Upper lobe of right lung (tissue), 1 donor: ENCODE data around the gene TSPO. TPM values are rescaled to one million over a fixed set of nuclear protein-coding genes. Genes with fewer than 3 reads are reported as not detected.

Source experiments
- ATAC-seq: fragments of 200-7000 bp; cut with Tn5 transposase; one replicate; pipeline ENCODE4 v1.9.1; 2020; ENCODE audit warnings: mild to moderate bottlenecking, moderate library complexity
- DNase-seq: peaks from one replicate; pipeline ENCODE4 v3.0.0-alpha.2; 2020
- H3K27ac ChIP-seq: fragments of 200-600 bp; one replicate; pipeline ENCODE4 v1.8.0; 2022
- H3K27me3 ChIP-seq: fragments of 200-600 bp; one replicate; pipeline ENCODE4 v1.8.0; 2022; ENCODE audit warnings: mild to moderate bottlenecking
- H3K36me3 ChIP-seq: fragments of 200-600 bp; one replicate; pipeline ENCODE4 v1.8.0; 2022
- H3K4me1 ChIP-seq: fragments of 200-600 bp; one replicate; pipeline ENCODE4 v1.8.0; 2022
- H3K4me3 ChIP-seq: fragments of 200-600 bp; one replicate; pipeline ENCODE4 v1.8.0; 2022; ENCODE audit warnings: mild to moderate bottlenecking
- H3K9me3 ChIP-seq: fragments of 200-600 bp; one replicate; pipeline ENCODE4 v1.8.0; 2022
- intact Hi-C: fragments of 100-400 bp; cut with DNase I; formaldehyde crosslinking; loops from one replicate; pipeline ENCODE4 v1.11.0; 2022
- total RNA-seq: library from RNA; stranded (reverse); fragmentation: NEBNext Ultra II Directional; extraction: Animal tissue kit (Norgen Biotek cat#: 25700); gene quantifications from one replicate; pipeline ENCODE4 v1.2.1, GENCODE V29; 2021
- TF ChIP-seq, protein P1 (sequence below): fragments of 200-600 bp; IDR thresholded peaks from one replicate; pipeline ENCODE4 v1.8.0; 2022; ENCODE audit warnings: antibody characterized with exemption
- donor health status: DM: no; HTN: yes; CAD: no; lungs with severe emphysema.

TSPO gene
- total RNA-seq, 1 donor from 2014 or later: 185 TPM

DNA sequence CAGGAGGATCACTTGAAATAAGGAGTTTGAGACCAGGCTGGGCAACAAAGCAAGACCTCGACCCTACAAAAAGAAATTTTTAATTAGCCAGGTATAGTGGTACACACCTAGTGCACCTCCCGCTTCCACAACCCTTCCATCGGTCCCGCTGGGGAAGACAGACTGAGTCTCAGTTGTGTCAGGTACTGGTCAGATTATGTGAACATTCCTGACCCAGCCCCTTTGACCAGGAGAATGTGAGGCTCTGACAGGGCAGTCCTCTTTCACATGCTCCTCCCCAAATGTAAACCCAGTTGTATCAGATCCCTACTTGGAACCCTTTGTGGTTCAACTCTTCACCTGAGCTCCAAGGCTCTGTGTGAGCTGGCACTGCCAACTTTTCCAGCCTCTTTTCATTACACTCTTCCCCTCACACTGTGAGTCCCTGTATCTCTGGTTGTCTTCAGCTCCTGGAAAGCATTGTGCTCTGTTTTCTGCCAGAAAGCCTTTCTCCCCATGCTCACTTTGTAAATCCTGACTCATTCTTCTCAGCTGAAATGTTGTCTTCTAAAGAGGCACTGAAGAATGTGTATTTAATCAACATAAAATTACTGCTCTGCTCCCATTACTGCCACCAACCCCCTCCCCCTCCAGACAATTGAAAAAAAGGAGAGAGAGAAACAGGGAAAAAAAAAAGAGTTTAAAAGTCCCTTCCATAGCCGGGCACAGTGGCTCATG, 37.6 kb downstream of the TSPO start:
- intact Hi-C loops: no loop called here
- ATAC-seq: no peak
- no peak for DNase-seq

DNA sequence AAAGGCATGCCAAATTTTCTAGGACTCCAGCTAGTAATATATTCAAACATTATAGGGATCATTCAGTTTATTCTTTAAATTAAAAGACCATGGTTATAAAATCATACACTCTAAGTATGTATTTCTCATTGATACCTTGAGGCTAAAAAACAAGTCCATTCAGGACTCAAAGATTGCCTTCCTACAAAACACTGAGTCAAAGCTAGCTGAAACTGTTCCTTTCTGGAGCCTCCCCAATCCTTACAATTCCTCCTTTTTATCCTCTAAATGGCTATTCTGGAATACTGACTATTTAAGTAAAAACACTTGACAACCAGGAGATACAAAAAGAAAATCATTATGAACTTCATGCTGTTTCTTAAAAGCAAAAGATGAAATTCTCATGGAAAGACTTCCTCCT, 40.5 kb downstream of the TSPO start:
- H3K27me3 ChIP-seq: no peaks in the 10 kb centered on the region
- H3K27ac ChIP-seq: no peak overlapping the region
- H3K4me3 ChIP-seq: no peak overlapping the region
- H3K4me1 ChIP-seq: peaks cover 5% of the 10 kb centered on the region
- TF ChIP-seq, protein P1, sequence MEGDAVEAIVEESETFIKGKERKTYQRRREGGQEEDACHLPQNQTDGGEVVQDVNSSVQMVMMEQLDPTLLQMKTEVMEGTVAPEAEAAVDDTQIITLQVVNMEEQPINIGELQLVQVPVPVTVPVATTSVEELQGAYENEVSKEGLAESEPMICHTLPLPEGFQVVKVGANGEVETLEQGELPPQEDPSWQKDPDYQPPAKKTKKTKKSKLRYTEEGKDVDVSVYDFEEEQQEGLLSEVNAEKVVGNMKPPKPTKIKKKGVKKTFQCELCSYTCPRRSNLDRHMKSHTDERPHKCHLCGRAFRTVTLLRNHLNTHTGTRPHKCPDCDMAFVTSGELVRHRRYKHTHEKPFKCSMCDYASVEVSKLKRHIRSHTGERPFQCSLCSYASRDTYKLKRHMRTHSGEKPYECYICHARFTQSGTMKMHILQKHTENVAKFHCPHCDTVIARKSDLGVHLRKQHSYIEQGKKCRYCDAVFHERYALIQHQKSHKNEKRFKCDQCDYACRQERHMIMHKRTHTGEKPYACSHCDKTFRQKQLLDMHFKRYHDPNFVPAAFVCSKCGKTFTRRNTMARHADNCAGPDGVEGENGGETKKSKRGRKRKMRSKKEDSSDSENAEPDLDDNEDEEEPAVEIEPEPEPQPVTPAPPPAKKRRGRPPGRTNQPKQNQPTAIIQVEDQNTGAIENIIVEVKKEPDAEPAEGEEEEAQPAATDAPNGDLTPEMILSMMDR: no peak
- intact Hi-C loops: no loop called here
- no peaks in the 10 kb centered on the region for H3K36me3 ChIP-seq
- no peak for ATAC-seq
- no peak for DNase-seq
- H3K9me3 ChIP-seq: no peaks in the 10 kb centered on the region

More for the DNA sequence above, 37.6 kb downstream of the TSPO start:
- TF ChIP-seq, protein P1: no peak
- Histone ChIP-seq H3K27me3 (no peaks in the 10 kb centered on the region), H3K9me3 (no peaks in the 10 kb centered on the region), H3K36me3 (no peaks in the 10 kb centered on the region), H3K4me3 (no peak overlapping the region), H3K4me1 (peaks cover 16% of the 10 kb centered on the region), H3K27ac (no peak overlapping the region)

DNA sequence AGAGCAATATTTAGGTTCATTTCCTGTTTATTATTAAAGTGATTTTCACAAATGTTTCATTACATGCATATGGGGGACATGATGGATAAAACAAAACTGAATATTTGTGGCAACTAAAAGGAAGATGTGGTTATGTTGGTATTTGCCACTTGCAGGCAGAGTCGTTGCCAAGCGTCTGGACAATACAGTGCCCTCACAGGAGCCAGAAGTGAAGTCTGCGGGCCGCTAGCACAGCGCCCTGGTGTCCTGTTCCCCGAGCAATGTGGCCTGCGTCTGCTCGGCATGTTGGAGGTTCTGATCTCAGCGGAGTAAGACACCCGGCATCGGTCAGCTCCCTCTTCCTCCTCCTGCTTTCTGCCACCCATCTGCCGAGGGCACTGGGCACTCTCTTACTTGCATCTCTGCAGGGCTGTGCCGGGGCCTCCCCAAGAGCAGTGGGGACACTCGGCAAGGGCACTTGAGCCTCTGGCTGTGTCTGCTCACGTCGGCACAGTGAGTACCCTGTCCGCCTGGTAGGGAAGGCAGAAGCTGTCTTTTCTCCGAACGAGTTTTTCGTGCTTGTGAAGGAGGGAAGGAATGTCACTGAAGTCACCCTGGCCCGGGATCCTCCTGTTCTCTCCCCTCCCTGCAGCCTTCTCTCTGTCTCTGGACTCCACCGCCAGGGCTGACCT, 46.0 kb downstream of the TSPO start:
- peak; percentile 57 for ATAC-seq
- H3K4me3 ChIP-seq: no peak overlapping the region

GRCh38 chr22:43198126-43198525, 46.8 kb downstream of the TSPO start:
- Histone ChIP-seq H3K36me3 (no peaks in the 10 kb centered on the region), H3K9me3 (no peaks in the 10 kb centered on the region), H3K27me3 (peaks cover 4% of the 10 kb centered on the region), H3K27ac (no peak overlapping the region), H3K4me1 (no peaks in the 10 kb centered on the region), H3K4me3 (no peak overlapping the region)
- TF ChIP-seq, protein P1: no peak
- DNase-seq: no peak
- intact Hi-C loops: no loop called here
- no peak for ATAC-seq

More for the DNA sequence above, 46.0 kb downstream of the TSPO start:
- Histone ChIP-seq H3K27ac (no peak overlapping the region), H3K4me1 (no peaks in the 10 kb centered on the region), H3K27me3 (peaks cover 4% of the 10 kb centered on the region), H3K36me3 (no peaks in the 10 kb centered on the region), H3K9me3 (no peaks in the 10 kb centered on the region)
- DNase-seq: no peak
- TF ChIP-seq, protein P1: no peak
- intact Hi-C loops: no loop called here

- Histone ChIP-seq H3K9me3 (no peaks in the 10 kb centered on the region), H3K27me3 (peaks cover 4% of the 10 kb centered on the region), H3K36me3 (no peaks in the 10 kb centered on the region), H3K27ac (no peak overlapping the region), H3K4me3 (no peak overlapping the region), H3K4me1 (no peaks in the 10 kb centered on the region)
- no peak for DNase-seq
- TF ChIP-seq, protein P1: no peak
- ATAC-seq: no peak
- intact Hi-C loops: no loop called here
These were observed 47.6 kb downstream of the TSPO start for GRCh38 chr22:43198936-43199335.
